ENCODE data around the gene HTATSF1.

Gene HTATSF1

GRCh38 chrX:136493011-136493410, 4.4 kb upstream of the HTATSF1 start:
- Histone ChIP-seq H3K27ac (ENCODE audit: insufficient read depth, low read length, poor library complexity, severe bottlenecking) (no peak overlapping the region), H3K9me3 (ENCODE audit: control insufficient read depth, low read length) (no peaks in the 10 kb centered on the region), H3K4me3 (ENCODE audit: insufficient read depth, low read depth, low read length, poor library complexity, severe bottlenecking) (no peak overlapping the region), H3K4me1 (ENCODE audit: control insufficient read depth, insufficient read depth, low read length, poor library complexity, severe bottlenecking) (no peaks in the 10 kb centered on the region), H3K27me3 (replicated peaks; ENCODE audit: control insufficient read depth, insufficient read depth, low read length, poor library complexity, severe bottlenecking) (no peaks in the 10 kb centered on the region), H3K36me3 (ENCODE audit: control insufficient read depth, insufficient read depth, low read length) (no peaks in the 10 kb centered on the region)
- no peak for DNase-seq

- no peaks in the 10 kb centered on the region for H3K9me3 ChIP-seq (ENCODE audit: control insufficient read depth, low read length)
- H3K27ac ChIP-seq (ENCODE audit: insufficient read depth, low read length, poor library complexity, severe bottlenecking), result no peak overlapping the region
- peaks cover 3% of the 10 kb centered on the region for H3K36me3 ChIP-seq (ENCODE audit: control insufficient read depth, insufficient read depth, low read length)
- no peaks in the 10 kb centered on the region for H3K27me3 ChIP-seq (replicated peaks; ENCODE audit: control insufficient read depth, insufficient read depth, low read length, poor library complexity, severe bottlenecking)
- no peaks in the 10 kb centered on the region for H3K4me1 ChIP-seq (ENCODE audit: control insufficient read depth, insufficient read depth, low read length, poor library complexity, severe bottlenecking)
- H3K4me3 ChIP-seq (ENCODE audit: insufficient read depth, low read depth, low read length, poor library complexity, severe bottlenecking), result no peak overlapping the region
- no peak for DNase-seq
Measured at GRCh38 chrX:136495043-136495442, 2.3 kb upstream of the HTATSF1 start.

GRCh38 chrX:136496186-136496763, 1.1 kb upstream of the HTATSF1 start:
- DNase-seq, result no peak
- H3K9me3 ChIP-seq (ENCODE audit: control insufficient read depth, low read length), result no peaks in the 10 kb centered on the region
- peak overlapping the region; percentile 62 for H3K4me3 ChIP-seq (ENCODE audit: insufficient read depth, low read depth, low read length, poor library complexity, severe bottlenecking)
- no peaks in the 10 kb centered on the region for H3K27me3 ChIP-seq (replicated peaks; ENCODE audit: control insufficient read depth, insufficient read depth, low read length, poor library complexity, severe bottlenecking)
- H3K36me3 ChIP-seq (ENCODE audit: control insufficient read depth, insufficient read depth, low read length), result peaks cover 3% of the 10 kb centered on the region
- peak overlapping the region; percentile 90 for H3K27ac ChIP-seq (ENCODE audit: insufficient read depth, low read length, poor library complexity, severe bottlenecking)
- H3K4me1 ChIP-seq (ENCODE audit: control insufficient read depth, insufficient read depth, low read length, poor library complexity, severe bottlenecking), result no peaks in the 10 kb centered on the region

- DNase-seq, result peak; percentile 77 to 82 (median 79)
- Histone ChIP-seq H3K36me3 (ENCODE audit: control insufficient read depth, insufficient read depth, low read length) (peaks cover 3% of the 10 kb centered on the region), H3K4me3 (ENCODE audit: insufficient read depth, low read depth, low read length, poor library complexity, severe bottlenecking) (peak overlapping the region; percentile 75), H3K4me1 (ENCODE audit: control insufficient read depth, insufficient read depth, low read length, poor library complexity, severe bottlenecking) (no peaks in the 10 kb centered on the region), H3K27ac (ENCODE audit: insufficient read depth, low read length, poor library complexity, severe bottlenecking) (peak overlapping the region; percentile 90), H3K27me3 (replicated peaks; ENCODE audit: control insufficient read depth, insufficient read depth, low read length, poor library complexity, severe bottlenecking) (no peaks in the 10 kb centered on the region), H3K9me3 (ENCODE audit: control insufficient read depth, low read length) (no peaks in the 10 kb centered on the region)
Measured at GRCh38 chrX:136496764-136497555, 432 bp upstream of the HTATSF1 start.

- Histone ChIP-seq H3K36me3 (ENCODE audit: control insufficient read depth, insufficient read depth, low read length) (no peaks in the 10 kb centered on the region), H3K27me3 (replicated peaks; ENCODE audit: control insufficient read depth, insufficient read depth, low read length, poor library complexity, severe bottlenecking) (no peaks in the 10 kb centered on the region), H3K27ac (ENCODE audit: insufficient read depth, low read length, poor library complexity, severe bottlenecking) (no peak overlapping the region), H3K4me1 (ENCODE audit: control insufficient read depth, insufficient read depth, low read length, poor library complexity, severe bottlenecking) (no peaks in the 10 kb centered on the region), H3K9me3 (ENCODE audit: control insufficient read depth, low read length) (no peaks in the 10 kb centered on the region), H3K4me3 (ENCODE audit: insufficient read depth, low read depth, low read length, poor library complexity, severe bottlenecking) (no peak overlapping the region)
- no peak for DNase-seq
Measured at GRCh38 chrX:136519069-136519468, 21.7 kb downstream of the HTATSF1 start.

GRCh38 chrX:136523770-136524169, 26.4 kb downstream of the HTATSF1 start:
- no peak for DNase-seq
- Histone ChIP-seq H3K4me3 (ENCODE audit: insufficient read depth, low read depth, low read length, poor library complexity, severe bottlenecking) (no peak overlapping the region), H3K4me1 (ENCODE audit: control insufficient read depth, insufficient read depth, low read length, poor library complexity, severe bottlenecking) (no peaks in the 10 kb centered on the region), H3K36me3 (ENCODE audit: control insufficient read depth, insufficient read depth, low read length) (no peaks in the 10 kb centered on the region), H3K27ac (ENCODE audit: insufficient read depth, low read length, poor library complexity, severe bottlenecking) (no peak overlapping the region), H3K27me3 (replicated peaks; ENCODE audit: control insufficient read depth, insufficient read depth, low read length, poor library complexity, severe bottlenecking) (no peaks in the 10 kb centered on the region), H3K9me3 (ENCODE audit: control insufficient read depth, low read length) (no peaks in the 10 kb centered on the region)

- Histone ChIP-seq H3K27me3 (replicated peaks; ENCODE audit: control insufficient read depth, insufficient read depth, low read length, poor library complexity, severe bottlenecking) (no peaks in the 10 kb centered on the region), H3K4me1 (ENCODE audit: control insufficient read depth, insufficient read depth, low read length, poor library complexity, severe bottlenecking) (no peaks in the 10 kb centered on the region), H3K9me3 (ENCODE audit: control insufficient read depth, low read length) (no peaks in the 10 kb centered on the region), H3K36me3 (ENCODE audit: control insufficient read depth, insufficient read depth, low read length) (no peaks in the 10 kb centered on the region), H3K4me3 (ENCODE audit: insufficient read depth, low read depth, low read length, poor library complexity, severe bottlenecking) (no peak overlapping the region), H3K27ac (ENCODE audit: insufficient read depth, low read length, poor library complexity, severe bottlenecking) (no peak overlapping the region)
- DNase-seq, result no peak
Measured at GRCh38 chrX:136525738-136526606, 28.6 kb downstream of the HTATSF1 start.

GRCh38 chrX:136528645-136529315, 31.4 kb downstream of the HTATSF1 start:
- H3K9me3 ChIP-seq (ENCODE audit: control insufficient read depth, low read length), result no peaks in the 10 kb centered on the region
- no peak overlapping the region for H3K4me3 ChIP-seq (ENCODE audit: insufficient read depth, low read depth, low read length, poor library complexity, severe bottlenecking)
- no peak for DNase-seq
- H3K27ac ChIP-seq (ENCODE audit: insufficient read depth, low read length, poor library complexity, severe bottlenecking), result no peak overlapping the region
- no peaks in the 10 kb centered on the region for H3K27me3 ChIP-seq (replicated peaks; ENCODE audit: control insufficient read depth, insufficient read depth, low read length, poor library complexity, severe bottlenecking)
- H3K36me3 ChIP-seq (ENCODE audit: control insufficient read depth, insufficient read depth, low read length), result no peaks in the 10 kb centered on the region
- no peaks in the 10 kb centered on the region for H3K4me1 ChIP-seq (ENCODE audit: control insufficient read depth, insufficient read depth, low read length, poor library complexity, severe bottlenecking)

GRCh38 chrX:136529795-136530194, 32.4 kb downstream of the HTATSF1 start:
- H3K9me3 ChIP-seq (ENCODE audit: control insufficient read depth, low read length), result no peaks in the 10 kb centered on the region
- H3K4me3 ChIP-seq (ENCODE audit: insufficient read depth, low read depth, low read length, poor library complexity, severe bottlenecking), result no peak overlapping the region
- no peaks in the 10 kb centered on the region for H3K27me3 ChIP-seq (replicated peaks; ENCODE audit: control insufficient read depth, insufficient read depth, low read length, poor library complexity, severe bottlenecking)
- no peak overlapping the region for H3K27ac ChIP-seq (ENCODE audit: insufficient read depth, low read length, poor library complexity, severe bottlenecking)
- H3K4me1 ChIP-seq (ENCODE audit: control insufficient read depth, insufficient read depth, low read length, poor library complexity, severe bottlenecking), result no peaks in the 10 kb centered on the region
- no peaks in the 10 kb centered on the region for H3K36me3 ChIP-seq (ENCODE audit: control insufficient read depth, insufficient read depth, low read length)
- DNase-seq, result no peak

Measured in effector memory CD4-positive, alpha-beta T cell (primary cell).